ENCODE measurements around the gene CSK. TPM values are rescaled to one million over a fixed set of nuclear protein-coding genes. Genes with fewer than 3 reads are reported as not detected.

The CSK gene
- total and polyA plus RNA-seq, 8 donors = 15.2 to 61.0 (median 24.0) TPM

GRCh38 chr15:74821790-74822158 is 39.9 kb downstream of the CSK start:
- 83 to 97% (median 88%) methylated on average over 6 to 7 of the region's 7 CpGs for WGBS, 5 donors
- H3K9me3 ChIP-seq = no peaks in the 10 kb centered on the region
- H3K36me3 ChIP-seq = no peaks in the 10 kb centered on the region
- H3K4me3 ChIP-seq = no peak overlapping the region
- TF ChIP-seq CTCF (IDR thresholded peaks at IDR 0.05) (no peak), POLR2A (IDR thresholded peaks at IDR 0.05) (no peak), POLR2AphosphoS5 (IDR thresholded peaks at IDR 0.05) (no peak), EP300 (IDR thresholded peaks at IDR 0.05) (no peak)
- H3K27me3 ChIP-seq = peaks cover 0 to 20% (median 9%) of the 10 kb centered on the region in 3 donors
- intact Hi-C loops (cut with DNase I; ENCODE audit: low total_unique reads) = no loop called here
- H3K27ac ChIP-seq = no peak overlapping the region
- DNase-seq = no peak
- H3K4me1 ChIP-seq = peaks cover 3 to 25% (median 15%) of the 10 kb centered on the region in 4 donors

GRCh38 chr15:74822233-74822632 is 40.4 kb downstream of the CSK start:
- 82 to 94% (median 86%) methylated on average over 4 of the region's 4 CpGs for WGBS, 5 donors
- DNase-seq = no peak
- no peaks in the 10 kb centered on the region for H3K9me3 ChIP-seq
- H3K4me1 ChIP-seq = peaks cover 3 to 25% (median 14%) of the 10 kb centered on the region in 4 donors
- H3K4me3 ChIP-seq = no peak overlapping the region
- peaks cover 0 to 25% (median 14%) of the 10 kb centered on the region in 3 donors for H3K27me3 ChIP-seq
- H3K27ac ChIP-seq = no peak overlapping the region
- no peaks in the 10 kb centered on the region for H3K36me3 ChIP-seq
- TF ChIP-seq POLR2AphosphoS5 (IDR thresholded peaks at IDR 0.05) (no peak), EP300 (IDR thresholded peaks at IDR 0.05) (no peak), POLR2A (IDR thresholded peaks at IDR 0.05) (no peak), CTCF (IDR thresholded peaks at IDR 0.05) (no peak)
- intact Hi-C loops (cut with DNase I; ENCODE audit: low total_unique reads) = no loop called here

GRCh38 chr15:74823324-74823723 is 41.4 kb downstream of the CSK start:
- H3K27ac ChIP-seq = no peak overlapping the region
- H3K4me1 ChIP-seq = peaks cover 3 to 15% (median 8%) of the 10 kb centered on the region in 4 donors
- TF ChIP-seq CTCF (IDR thresholded peaks at IDR 0.05) (no peak), POLR2A (IDR thresholded peaks at IDR 0.05) (no peak), EP300 (IDR thresholded peaks at IDR 0.05) (no peak), POLR2AphosphoS5 (IDR thresholded peaks at IDR 0.05) (no peak)
- H3K36me3 ChIP-seq = no peaks in the 10 kb centered on the region
- no peak overlapping the region for H3K4me3 ChIP-seq
- peaks cover 0 to 36% (median 25%) of the 10 kb centered on the region in 3 donors for H3K27me3 ChIP-seq
- 58 to 73% (median 70%) methylated on average over 6 of the region's 6 CpGs for WGBS, 5 donors
- intact Hi-C loops (cut with DNase I; ENCODE audit: low total_unique reads) = no loop called here
- DNase-seq = no peak
- no peaks in the 10 kb centered on the region for H3K9me3 ChIP-seq

DNA sequence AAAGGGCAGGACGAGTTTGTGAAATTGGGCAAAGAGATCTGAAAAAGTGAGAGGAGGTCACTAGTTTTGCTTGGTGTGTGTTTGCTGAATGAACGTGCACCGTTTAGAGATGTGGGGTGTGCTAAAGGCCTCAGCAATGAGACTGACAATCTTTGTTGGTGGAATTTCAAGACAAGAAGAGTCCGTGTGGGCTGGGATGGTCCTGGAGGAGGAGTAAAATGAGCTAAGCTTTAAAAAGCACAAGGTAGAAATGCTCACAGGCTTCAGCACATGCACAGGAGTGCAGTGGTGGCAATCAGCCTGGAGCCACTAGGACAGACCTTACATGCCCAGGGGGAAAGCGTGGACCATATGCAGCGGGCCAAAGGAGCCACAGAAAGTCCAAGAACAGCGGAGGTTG is 43.1 kb downstream of the CSK start:
- no peaks in the 10 kb centered on the region for H3K9me3 ChIP-seq
- TF ChIP-seq POLR2A (IDR thresholded peaks at IDR 0.05) = no peak
- TF ChIP-seq EP300 (IDR thresholded peaks at IDR 0.05) = no peak
- WGBS, 5 donors = 66 to 79% (median 77%) methylated on average over 7 of the region's 7 CpGs

GRCh38 chr15:74825866-74826265 is 44.0 kb downstream of the CSK start:
- Histone ChIP-seq H3K9me3 (no peaks in the 10 kb centered on the region), H3K4me3 (no peak overlapping the region), H3K27me3 (peaks cover 0 to 52% (median 29%) of the 10 kb centered on the region in 3 donors), H3K36me3 (no peaks in the 10 kb centered on the region), H3K4me1 (peaks cover 3 to 11% (median 6%) of the 10 kb centered on the region in 4 donors), H3K27ac (no peak overlapping the region)
- DNase-seq = no peak
- no peak for TF ChIP-seq CTCF (IDR thresholded peaks at IDR 0.05)
- TF ChIP-seq POLR2AphosphoS5 (IDR thresholded peaks at IDR 0.05) = no peak
- TF ChIP-seq EP300 (IDR thresholded peaks at IDR 0.05) = no peak
- 52 to 63% (median 61%) methylated on average over 4 to 10 of the region's 10 CpGs for WGBS, 5 donors
- intact Hi-C loops (cut with DNase I; ENCODE audit: low total_unique reads) = no loop called here

More for the DNA sequence above, 43.1 kb downstream of the CSK start:
- Histone ChIP-seq H3K4me3 (no peak overlapping the region), H3K36me3 (no peaks in the 10 kb centered on the region), H3K27ac (no peak overlapping the region), H3K4me1 (peaks cover 3 to 11% (median 6%) of the 10 kb centered on the region in 4 donors), H3K27me3 (peaks cover 0 to 49% (median 29%) of the 10 kb centered on the region in 3 donors)
- intact Hi-C loops (cut with DNase I; ENCODE audit: low total_unique reads) = no loop called here
- DNase-seq = no peak
